Measurements from ENCODE around the gene SSR3. TPM values are rescaled to one million over a fixed set of nuclear protein-coding genes. Genes with fewer than 3 reads are reported as not detected.
"Not testable (repeated sequence)": the region's sequence is repeated elsewhere in the genome, so short reads cannot be mapped to it uniquely, and the experiment has no call there.

The SSR3 gene
- polyA plus RNA-seq (ENCODE audit: insufficient read length in 3 of 3): 100 to 1,000 TPM; 131 to 155 (median 151) TPM
- long read RNA-seq, donor 1, transcript SSR3-201 (5 exons, 3,716 nt): major isoform, 35 of 39 reads
- long read RNA-seq, donor 1, partial matches to known transcripts: 0 of 39 reads
- long read RNA-seq, donor 1, other reads (novel, unspliced or antisense): 0 of 39 reads
- long read RNA-seq, donor 2, transcript SSR3-201 (5 exons, 3,716 nt): major isoform, 46 of 59 reads
- long read RNA-seq, donor 2, partial matches to known transcripts: 0 of 59 reads
- long read RNA-seq, donor 2, other reads (novel, unspliced or antisense): 5 of 59 reads
- long read RNA-seq, donor 3, transcript SSR3-201 (5 exons, 3,716 nt): major isoform, 81 of 88 reads
- long read RNA-seq, donor 3, partial matches to known transcripts: 0 of 88 reads
- long read RNA-seq, donor 3, other reads (novel, unspliced or antisense): 0 of 88 reads
- long read RNA-seq, donor 4, transcript SSR3-201 (5 exons, 3,716 nt): major isoform, 40 of 46 reads
- long read RNA-seq, donor 4, partial matches to known transcripts: 0 of 46 reads
- long read RNA-seq, donor 4, other reads (novel, unspliced or antisense): 0 of 46 reads
- long read RNA-seq, donor 5: 0 reads
- long read RNA-seq, donor 6, transcript SSR3-201 (5 exons, 3,716 nt): major isoform, 53 of 70 reads
- long read RNA-seq, donor 6, partial matches to known transcripts: 10 of 70 reads
- long read RNA-seq, donor 6, other reads (novel, unspliced or antisense): 0 of 70 reads
- long read RNA-seq, donor 7, transcript SSR3-201 (5 exons, 3,716 nt): major isoform, 80 of 83 reads
- long read RNA-seq, donor 7, partial matches to known transcripts: 0 of 83 reads
- long read RNA-seq, donor 7, other reads (novel, unspliced or antisense): 0 of 83 reads
- long read RNA-seq, donor 8, transcript SSR3-201 (5 exons, 3,716 nt): major isoform, 112 of 122 reads
- long read RNA-seq, donor 8, partial matches to known transcripts: 0 of 122 reads
- long read RNA-seq, donor 8, other reads (novel, unspliced or antisense): 5 of 122 reads
- long read RNA-seq, donor 9, transcript SSR3-201 (5 exons, 3,716 nt): major isoform, 58 of 62 reads
- long read RNA-seq, donor 9, partial matches to known transcripts: 0 of 62 reads
- long read RNA-seq, donor 9, other reads (novel, unspliced or antisense): 0 of 62 reads
- long read RNA-seq, donor 10, transcript SSR3-201 (5 exons, 3,716 nt): major isoform, 72 of 79 reads
- long read RNA-seq, donor 10, partial matches to known transcripts: 0 of 79 reads
- long read RNA-seq, donor 10, other reads (novel, unspliced or antisense): 0 of 79 reads
- long read RNA-seq, donor 11, transcript SSR3-201 (5 exons, 3,716 nt): major isoform, 30 of 30 reads
- long read RNA-seq, donor 11, partial matches to known transcripts: 0 of 30 reads
- long read RNA-seq, donor 11, other reads (novel, unspliced or antisense): 0 of 30 reads
- long read RNA-seq, donor 12, transcript SSR3-201 (5 exons, 3,716 nt): major isoform, 27 of 29 reads
- long read RNA-seq, donor 12, partial matches to known transcripts: 0 of 29 reads
- long read RNA-seq, donor 12, other reads (novel, unspliced or antisense): 0 of 29 reads
- long read RNA-seq, donor 13, transcript SSR3-201 (5 exons, 3,716 nt): major isoform, 90 of 110 reads
- long read RNA-seq, donor 13, transcript SSR3-204 (4 exons, 873 nt): minor isoform, 5 of 110 reads
- long read RNA-seq, donor 13, partial matches to known transcripts: 13 of 110 reads
- long read RNA-seq, donor 13, other reads (novel, unspliced or antisense): 0 of 110 reads
- long read RNA-seq, donor 14, transcript SSR3-201 (5 exons, 3,716 nt): major isoform, 67 of 76 reads
- long read RNA-seq, donor 14, partial matches to known transcripts: 5 of 76 reads
- long read RNA-seq, donor 14, other reads (novel, unspliced or antisense): 0 of 76 reads
- long read RNA-seq, donor 15, transcript SSR3-201 (5 exons, 3,716 nt): major isoform, 34 of 36 reads
- long read RNA-seq, donor 15, partial matches to known transcripts: 0 of 36 reads
- long read RNA-seq, donor 15, other reads (novel, unspliced or antisense): 0 of 36 reads
- long read RNA-seq, donor 16, transcript SSR3-201 (5 exons, 3,716 nt): major isoform, 127 of 151 reads
- long read RNA-seq, donor 16, transcript SSR3-204 (4 exons, 873 nt): minor isoform, 8 of 151 reads
- long read RNA-seq, donor 16, partial matches to known transcripts: 7 of 151 reads
- long read RNA-seq, donor 16, other reads (novel, unspliced or antisense): 7 of 151 reads

DNA sequence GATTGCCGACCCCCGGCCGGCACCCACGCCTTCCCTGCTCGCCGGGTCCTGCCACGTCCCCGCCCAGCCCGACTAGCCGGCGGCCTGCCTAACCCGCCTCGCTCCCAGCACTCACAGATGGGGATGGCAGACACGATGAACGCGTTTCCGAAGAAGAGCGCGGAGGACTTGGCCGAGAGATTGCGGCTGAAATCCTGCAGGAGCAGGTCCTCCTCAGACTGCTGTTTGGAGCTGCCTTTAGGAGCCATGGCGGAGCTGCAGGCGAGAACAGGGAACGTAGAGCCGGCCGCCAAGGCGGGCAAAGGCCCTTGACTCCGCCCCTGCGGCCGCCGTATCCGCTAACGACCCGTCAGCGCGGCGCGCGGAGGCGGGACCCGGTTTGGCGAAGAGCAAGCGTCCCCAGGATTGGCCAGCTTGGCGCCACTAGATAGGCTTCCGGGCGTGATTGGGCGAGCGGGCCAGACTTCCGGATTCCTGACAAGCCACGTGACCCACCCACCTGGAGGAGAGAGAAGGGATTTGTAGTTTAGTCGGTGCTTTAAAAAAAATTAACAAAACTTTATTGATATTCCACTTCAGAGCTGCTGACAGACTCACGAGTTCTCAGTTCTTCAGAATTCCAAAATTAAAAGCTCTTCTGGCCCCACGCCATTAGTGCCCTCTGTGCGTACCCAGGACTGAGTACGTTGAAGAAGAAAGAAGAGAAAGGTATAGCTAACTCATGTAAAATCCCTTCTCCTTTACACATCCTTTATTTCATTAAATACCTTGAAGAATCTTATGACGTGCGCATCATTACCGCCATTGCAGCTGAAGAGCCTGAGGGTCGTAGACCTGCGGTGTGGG is at the start of gene SSR3:
Gene SSR3 (minus strand): TSS at position 276 of the 846 bp plus-strand sequence. CDS start 28 bp downstream, at position 248.
- DNase-seq (ENCODE audit: extremely low read depth in 1 of 11, low read depth in 9 of 11, low spot score in 4 of 11): peak; percentile 94 to 99 (median 99)

DNA sequence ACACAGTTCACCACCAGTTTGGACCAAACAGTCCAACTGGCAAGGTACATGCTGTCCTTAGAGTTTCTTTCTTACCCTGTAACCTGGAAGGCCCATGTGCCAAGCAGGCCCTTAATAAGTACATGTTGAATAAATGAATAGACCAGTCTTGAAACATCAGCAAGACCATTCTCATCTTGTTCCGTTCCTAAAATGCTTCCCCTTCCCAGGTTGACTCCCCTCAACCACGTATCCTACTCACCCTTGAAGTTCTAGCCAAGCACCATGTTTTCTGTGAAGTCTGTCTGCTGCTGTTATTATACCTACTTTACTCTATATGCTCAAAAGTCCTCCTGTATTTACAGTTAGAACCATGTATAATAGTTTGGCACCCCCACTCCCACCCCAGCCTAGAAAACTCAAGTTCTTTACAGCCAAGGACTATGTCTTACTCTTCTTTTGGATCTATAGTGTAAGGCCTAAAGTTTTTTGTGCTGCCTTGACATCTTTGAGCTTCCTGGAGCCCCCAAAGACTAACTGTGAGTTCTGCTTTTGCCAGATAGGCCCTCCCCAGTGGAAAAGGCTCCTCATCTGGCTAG is 49.2 kb upstream of the SSR3 start:
- DNase-seq (ENCODE audit: extremely low read depth in 1 of 11, low read depth in 9 of 11, low spot score in 4 of 11): no peak

DNA sequence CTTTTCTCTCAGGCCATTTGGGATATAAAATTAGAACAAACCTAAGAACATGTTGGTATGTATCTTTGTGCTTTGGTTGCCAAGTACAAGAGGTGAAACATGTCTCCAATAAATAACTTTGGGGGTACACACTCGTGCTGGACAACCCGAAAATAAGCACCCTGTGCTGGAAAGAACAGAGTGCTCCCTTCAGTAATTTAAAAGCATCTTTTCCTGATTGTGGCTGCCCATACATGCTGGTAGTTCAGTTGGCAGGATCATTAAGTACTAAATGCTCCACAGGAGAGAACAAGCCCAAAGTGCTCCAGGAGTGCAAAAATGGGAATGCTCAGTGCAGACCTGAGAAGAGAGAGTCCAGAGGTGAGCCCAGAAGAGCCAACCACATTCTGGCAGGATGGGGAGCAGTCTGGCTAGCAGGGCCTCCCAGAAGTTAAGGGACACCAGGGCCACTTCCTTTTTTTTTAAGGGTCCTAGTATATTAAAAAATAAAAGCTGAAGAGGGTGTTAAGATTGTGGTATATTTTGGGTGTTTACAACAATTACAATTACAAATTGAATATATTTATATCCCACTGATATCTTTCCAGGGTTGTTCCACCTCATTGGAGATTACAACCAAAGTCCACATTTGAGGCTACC is 48.6 kb upstream of the SSR3 start:
- no peak for DNase-seq (ENCODE audit: extremely low read depth in 1 of 11, low read depth in 9 of 11, low spot score in 4 of 11)

DNA sequence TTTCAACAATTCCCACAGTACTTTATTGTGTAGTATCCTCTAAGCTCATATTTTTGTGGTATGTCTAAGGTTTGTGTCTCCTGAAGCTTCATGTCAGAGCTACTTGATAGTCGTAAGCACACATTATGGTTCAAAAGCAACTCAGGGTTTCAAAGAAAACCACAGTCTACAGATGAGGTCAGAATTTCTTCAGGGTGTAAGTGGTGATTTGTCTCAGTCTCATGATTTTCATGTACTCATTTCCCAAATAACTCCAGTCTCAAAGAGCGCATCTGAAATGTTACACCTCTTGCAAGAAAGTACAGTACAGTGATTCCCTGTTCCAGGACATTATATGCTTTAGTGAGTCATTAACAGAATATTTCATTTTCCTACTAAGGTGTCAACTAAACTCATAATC is 47.5 kb upstream of the SSR3 start:
- no peak for DNase-seq (ENCODE audit: extremely low read depth in 1 of 11, low read depth in 9 of 11, low spot score in 4 of 11)

DNA sequence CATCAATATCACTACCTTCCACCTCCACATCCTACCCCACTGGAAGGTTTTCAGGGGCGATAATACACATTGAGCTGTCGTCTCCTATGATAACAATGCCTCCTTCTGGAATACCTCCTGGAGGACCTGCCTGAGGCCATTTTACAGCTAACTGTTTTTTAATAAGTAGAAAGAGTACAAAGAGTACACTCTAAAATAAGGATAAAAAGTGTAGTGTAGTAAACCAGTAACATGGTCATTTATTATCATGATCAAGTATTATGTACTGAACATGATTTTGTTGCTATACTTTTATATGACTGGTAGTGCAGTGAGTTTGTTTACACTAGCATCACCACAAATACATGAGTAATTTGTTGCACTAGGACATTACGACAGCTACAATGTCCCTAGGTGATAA is 46.6 kb upstream of the SSR3 start:
- no peak for DNase-seq (ENCODE audit: extremely low read depth in 1 of 11, low read depth in 9 of 11, low spot score in 4 of 11)

DNA sequence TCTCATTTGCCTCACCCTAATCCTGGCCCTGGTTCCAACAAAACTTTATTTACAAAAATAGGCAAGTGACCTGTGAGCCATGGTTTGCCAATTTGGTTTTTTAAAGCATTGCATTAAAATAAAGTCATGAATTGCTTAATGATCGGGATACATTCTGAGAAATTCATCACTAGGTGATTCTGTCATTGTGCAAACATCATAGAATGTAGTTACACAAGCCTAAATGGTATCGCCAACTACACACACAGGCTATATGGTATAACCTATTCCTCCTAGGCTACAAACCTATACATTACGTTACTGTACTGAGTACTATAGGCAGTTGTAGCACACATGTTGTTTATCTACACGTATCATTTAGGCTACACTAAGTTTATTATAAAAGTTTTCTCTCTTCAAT is 45.9 kb upstream of the SSR3 start:
- no peak for DNase-seq (ENCODE audit: extremely low read depth in 1 of 11, low read depth in 9 of 11, low spot score in 4 of 11)

DNA sequence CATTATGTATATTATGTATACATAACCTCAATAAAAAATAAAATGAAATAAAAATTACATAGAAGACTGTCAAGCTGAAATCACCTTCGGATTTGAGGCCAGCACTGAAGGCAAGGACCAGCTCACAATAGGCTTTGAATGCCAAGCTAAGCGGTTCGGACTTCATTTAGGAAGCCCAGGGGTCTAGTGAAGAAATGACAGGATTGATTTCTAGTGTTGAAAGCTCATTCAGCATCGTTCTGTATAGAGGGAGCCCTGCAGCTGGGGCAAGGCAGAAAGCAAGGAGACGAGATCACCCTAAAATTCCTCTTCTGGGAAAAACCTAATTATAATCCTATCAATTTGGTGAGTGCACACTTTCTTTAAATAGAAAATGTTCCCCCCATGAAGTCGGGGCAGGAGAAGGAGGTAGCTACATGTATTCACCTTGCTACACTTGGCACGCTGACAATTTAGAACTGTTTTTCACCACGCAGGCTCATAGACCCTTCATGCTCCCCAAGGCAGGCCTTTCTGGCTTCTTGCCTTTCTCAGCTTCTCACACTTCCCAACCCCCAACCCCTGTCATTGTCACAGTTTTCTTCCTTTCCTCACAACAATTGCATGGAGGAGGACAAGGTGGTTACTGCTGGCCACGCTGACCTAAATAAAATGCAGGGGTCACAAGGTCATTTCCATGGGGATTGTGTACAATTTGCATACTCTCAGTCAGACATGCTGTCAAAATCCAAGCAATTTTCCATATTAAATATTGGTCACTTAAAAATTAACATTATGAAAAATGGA is 44.4 kb upstream of the SSR3 start:
- DNase-seq (ENCODE audit: extremely low read depth in 1 of 11, low read depth in 9 of 11, low spot score in 4 of 11): no peak

DNA sequence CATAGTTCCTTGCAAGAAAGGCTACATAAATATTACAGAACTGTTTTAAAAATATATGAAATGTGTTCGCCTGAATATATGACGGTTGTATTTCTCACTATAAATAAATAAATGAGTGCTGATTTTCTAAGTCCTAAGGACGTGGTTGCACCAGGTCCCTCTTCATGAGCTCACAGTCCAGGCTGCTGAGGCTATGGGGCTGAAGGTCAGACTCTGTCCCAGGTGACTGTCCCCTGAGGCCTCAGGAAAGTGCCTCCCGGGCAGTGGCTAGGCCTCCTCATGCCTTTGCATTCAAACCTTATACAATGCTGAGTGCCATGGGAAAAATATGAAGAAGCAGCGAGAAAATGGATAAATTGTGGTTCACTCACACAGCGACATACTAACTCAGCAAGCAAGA is 43.5 kb upstream of the SSR3 start:
- no peak for DNase-seq (ENCODE audit: extremely low read depth in 1 of 11, low read depth in 9 of 11, low spot score in 4 of 11)

DNA sequence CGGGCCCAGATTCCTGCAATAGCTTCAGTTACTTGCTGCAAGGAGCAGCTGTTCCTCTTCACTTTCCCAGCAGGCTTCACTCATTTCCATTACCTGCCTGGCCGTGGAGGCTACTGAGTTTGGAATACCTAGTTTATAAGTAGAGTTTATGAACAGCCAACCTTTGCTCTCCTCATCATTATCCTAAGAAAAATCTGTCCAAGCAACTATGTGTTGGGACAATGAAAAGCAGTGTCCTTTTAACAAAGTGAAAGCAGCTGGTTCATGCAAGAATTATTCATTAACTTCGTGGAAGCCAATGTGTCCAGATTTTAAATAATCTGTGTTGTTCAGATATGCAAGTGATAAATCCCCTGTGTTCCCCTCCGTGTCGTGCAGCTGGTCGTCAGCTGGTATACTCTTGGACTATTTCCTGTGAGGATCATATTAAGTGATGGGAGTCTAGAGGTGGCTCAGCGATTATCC is 39.3 kb upstream of the SSR3 start:
- DNase-seq (ENCODE audit: extremely low read depth in 1 of 11, low read depth in 9 of 11, low spot score in 4 of 11): no peak

DNA sequence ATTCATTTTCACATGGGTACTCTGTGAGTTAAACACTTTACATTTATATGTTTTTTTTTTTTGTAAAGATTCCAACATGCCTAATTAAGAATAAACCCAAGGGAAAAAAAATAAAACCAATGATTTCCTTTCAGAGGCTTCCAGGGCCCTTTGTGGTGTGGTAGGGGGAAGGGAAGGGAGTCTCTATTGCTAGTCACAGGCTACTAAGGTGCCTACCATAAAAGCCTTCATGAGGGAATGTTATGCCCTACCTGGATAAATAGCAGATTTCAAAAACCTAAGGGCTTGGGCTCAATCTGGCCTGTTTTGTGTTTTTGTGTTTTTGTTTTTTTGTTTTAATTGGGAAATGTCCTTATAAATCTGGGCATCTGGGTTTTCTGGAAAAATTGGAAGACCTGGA is 38.9 kb upstream of the SSR3 start:
- DNase-seq (ENCODE audit: extremely low read depth in 1 of 11, low read depth in 9 of 11, low spot score in 4 of 11): no peak

DNA sequence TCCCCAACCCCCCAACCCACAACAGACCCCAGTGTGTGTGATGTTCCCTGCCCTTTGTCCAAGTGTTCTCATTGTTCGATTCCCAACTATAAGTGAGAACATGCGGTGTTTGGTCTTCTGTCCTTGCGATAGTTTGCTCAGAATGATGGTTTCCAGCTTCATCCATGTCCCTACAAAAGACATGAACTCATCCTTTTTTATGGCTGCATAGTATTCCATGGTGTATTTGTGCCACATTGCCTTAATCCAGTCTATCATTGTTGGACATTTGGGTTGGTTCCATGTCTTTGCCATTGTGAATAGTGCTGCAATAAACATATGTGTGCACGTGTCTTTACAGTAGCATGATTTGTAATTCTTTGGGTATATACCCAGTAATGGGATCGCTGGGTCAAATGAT is 34.9 kb upstream of the SSR3 start:
- not testable (repeated sequence) for DNase-seq (ENCODE audit: extremely low read depth in 1 of 11, low read depth in 9 of 11, low spot score in 4 of 11)

DNA sequence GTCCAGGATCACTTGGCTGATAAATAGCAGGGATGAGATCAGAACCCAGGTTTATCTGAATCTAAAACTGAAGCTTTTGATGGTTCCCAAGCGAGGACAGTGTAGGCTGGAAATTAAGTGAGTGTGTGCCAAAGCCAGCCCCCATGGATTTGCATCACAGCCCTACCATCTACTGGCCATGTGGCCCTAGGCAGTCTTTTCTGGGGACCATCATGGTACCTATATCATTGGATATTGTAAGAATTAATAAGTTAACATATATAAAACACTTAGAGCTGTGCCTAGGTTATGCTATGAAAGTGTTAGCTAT is 32.8 kb upstream of the SSR3 start:
- DNase-seq (ENCODE audit: extremely low read depth in 1 of 11, low read depth in 9 of 11, low spot score in 4 of 11): no peak

DNA sequence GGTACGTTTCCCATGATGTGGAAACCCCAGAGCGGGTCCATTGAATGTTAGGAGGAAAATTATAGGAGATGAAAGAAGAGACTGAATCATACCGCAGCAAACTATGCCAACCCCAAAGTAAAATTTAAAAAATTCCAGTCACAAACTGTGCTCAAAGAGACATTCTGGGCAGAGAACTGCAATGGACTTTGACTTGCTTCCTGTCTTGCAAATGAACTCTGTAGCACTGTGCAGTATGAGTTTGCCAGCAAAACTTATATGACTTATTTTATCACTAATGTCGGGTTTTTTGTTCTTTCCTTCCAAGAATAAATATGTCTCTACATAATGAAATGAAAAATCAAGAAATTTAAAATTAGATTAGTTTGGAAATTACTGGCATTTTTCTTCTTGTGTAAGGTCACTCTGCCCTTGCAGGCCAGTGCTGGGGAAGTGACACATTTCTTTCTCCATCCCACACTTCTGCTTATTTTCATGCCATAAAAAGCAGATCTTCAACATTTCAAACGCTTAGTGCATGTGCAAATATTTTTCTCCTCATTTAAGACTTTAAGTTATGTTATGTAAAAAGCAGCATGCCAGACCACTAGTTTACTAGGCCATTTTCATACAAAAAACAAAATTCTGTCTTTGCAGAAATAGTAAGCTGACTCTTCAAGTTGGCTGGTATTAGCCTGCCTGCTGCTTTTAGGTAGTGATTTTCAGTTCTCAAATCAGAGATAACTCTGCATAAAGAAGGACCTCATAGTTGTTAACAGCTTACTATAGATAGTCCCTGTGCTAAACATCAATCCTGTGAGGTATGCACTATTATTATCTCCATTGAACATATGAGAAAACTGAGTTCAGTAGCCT is 32.2 kb upstream of the SSR3 start:
- DNase-seq (ENCODE audit: extremely low read depth in 1 of 11, low read depth in 9 of 11, low spot score in 4 of 11): no peak

DNA sequence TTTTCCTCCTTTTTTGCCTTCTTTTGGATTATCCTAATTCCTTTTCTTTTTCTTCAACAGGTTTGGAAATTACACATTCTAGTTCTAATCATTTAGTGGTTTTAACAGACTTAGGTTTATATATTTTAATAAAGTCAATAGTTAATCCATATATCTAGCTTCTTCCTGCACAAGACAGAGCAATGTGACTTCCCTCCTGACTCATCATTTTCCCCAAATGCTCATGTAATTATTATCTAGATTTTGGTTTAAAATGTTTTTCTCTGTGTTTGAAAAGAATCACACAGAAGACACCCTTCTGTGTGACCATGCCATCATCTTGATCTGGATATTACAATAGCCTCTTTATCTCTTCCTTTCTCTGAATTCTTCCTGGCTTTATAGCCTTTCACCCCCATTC is 28.6 kb upstream of the SSR3 start:
- DNase-seq (ENCODE audit: extremely low read depth in 1 of 11, low read depth in 9 of 11, low spot score in 4 of 11): no peak
